GM12892 (cell line): ENCODE measurements around the gene SLC38A10.

Source experiments
- DNase-seq: peaks from one replicate; pipeline ENCODE4 v3.0.0; 2011; ENCODE audit not compliant: insufficient read length
- FAIRE-seq: peaks from 2 replicates; lab custom pipeline; 2011; peaks lifted over from hg19 to GRCh38; lab: Jason Lieb, UNC
- POLR2A ChIP-seq: IDR thresholded peaks from 2 replicates; pipeline ENCODE4 v1.6.1; 2011; ENCODE audit warnings: low read depth, low read length, control low read depth
- POLR2AphosphoS5 ChIP-seq: IDR thresholded peaks from 2 replicates; pipeline ENCODE4 v1.6.1; 2011; ENCODE audit warnings: low read depth, low read length, control low read depth
- TAF1 ChIP-seq: IDR thresholded peaks from 2 replicates; pipeline ENCODE4 v1.6.1; 2011; ENCODE audit warnings: low read depth, mild to moderate bottlenecking, control low read depth, low read length, borderline replicate concordance

SLC38A10 gene

DNA sequence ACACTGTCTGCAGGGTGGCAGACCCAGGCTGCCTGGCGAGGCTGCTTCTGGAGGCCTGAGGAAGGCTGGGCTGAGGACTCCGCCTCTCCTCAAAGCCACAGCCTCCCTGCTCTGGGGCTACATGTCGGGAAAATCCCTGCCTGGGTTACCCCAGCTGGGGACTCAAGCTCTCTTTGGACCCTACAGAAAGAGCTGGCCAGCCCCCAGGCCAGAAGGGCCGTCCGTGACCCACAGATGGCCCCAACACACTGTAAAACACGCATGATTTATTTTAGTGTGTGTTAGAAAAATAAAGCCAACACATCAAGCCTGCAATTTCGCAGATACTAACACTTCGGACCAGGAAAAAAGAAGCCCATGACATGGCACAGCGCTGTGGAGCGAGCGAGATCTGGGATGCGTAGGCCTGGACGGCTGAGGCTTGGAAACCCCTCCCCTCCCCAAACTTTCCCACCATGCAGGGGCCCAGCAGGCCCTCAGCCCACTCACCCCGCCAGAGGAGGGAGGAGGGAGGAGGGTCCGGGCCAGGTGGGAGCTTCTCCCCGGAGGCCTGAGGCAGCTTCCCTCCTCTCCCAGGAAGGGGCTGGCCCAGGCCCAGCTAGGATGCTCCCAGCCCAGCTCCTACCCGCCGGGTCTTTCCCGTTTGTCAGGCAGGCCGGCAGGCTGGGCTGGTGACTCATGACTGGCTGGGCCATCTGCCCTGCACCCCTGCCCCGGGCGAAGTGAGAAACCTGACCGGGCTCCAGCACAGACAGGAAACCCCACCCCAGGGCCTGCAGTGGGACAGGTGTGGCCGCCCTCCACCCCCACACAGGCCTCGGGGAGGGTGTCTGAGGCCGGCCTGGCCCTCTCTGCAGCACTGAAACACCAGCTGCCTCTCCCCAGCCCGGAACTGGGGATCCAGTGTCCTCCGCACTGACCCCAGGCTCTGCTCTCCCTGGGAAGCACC is 34.1 kb upstream of the SLC38A10 start:
- no peak for DNase-seq
- TF ChIP-seq POLR2AphosphoS5 (no peak), POLR2A (no peak), TAF1 (no peak)
- no peak for FAIRE-seq

- DNase-seq (no peak), FAIRE-seq (no peak)
- TF ChIP-seq POLR2AphosphoS5 (no peak), TAF1 (no peak), POLR2A (no peak)
Observed at GRCh38 chr17:81328489-81328888, 33.4 kb upstream of the SLC38A10 start.

- TF ChIP-seq TAF1 (no peak), POLR2A (no peak), POLR2AphosphoS5 (no peak)
- DNase-seq: no peak
- no peak for FAIRE-seq
Observed at GRCh38 chr17:81325714-81326358, 30.7 kb upstream of the SLC38A10 start.

DNA sequence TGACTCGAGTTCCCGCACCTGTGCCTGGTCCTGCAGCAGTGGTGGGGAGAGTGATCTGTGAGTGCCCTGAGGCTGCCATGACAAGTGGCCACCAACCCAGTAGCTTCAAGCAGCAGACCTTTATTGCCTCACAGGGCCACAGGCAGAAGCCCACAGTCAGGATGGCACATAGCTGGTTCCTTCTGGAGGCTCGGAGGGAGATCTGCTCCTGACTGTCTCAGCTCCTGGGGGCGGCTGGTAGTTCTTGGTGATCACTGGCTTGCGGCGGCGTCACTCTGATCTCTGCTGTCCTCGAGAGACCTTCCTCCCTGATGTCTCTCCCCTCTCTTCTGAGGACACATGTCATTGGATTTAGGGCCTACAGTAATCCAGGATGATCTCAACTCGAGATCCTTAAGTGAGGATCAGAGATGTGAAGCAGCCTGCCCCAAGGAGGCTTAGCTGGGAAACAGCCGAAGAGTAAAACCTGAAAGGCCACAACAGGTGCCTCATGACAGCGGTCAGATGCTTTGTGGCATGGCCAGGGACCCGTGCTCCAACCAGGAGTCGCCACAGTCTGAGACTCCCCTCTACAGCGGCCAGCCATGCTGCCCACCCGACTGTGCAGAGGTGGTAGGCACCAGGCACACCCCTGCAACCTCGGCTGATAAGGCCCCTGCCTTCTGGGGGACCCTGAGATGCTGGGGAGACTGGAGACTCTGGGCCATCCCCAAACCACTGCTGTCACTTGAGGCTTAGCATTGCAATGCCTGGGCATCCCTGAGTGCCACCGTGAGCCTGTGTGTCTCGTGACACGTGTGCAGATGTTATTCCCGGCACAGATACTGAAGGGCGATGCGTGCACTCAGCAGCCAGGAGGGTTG is 30.0 kb upstream of the SLC38A10 start:
- no peak for TF ChIP-seq TAF1
- TF ChIP-seq POLR2AphosphoS5: no peak
- no peak for TF ChIP-seq POLR2A
- no peak for FAIRE-seq

DNA sequence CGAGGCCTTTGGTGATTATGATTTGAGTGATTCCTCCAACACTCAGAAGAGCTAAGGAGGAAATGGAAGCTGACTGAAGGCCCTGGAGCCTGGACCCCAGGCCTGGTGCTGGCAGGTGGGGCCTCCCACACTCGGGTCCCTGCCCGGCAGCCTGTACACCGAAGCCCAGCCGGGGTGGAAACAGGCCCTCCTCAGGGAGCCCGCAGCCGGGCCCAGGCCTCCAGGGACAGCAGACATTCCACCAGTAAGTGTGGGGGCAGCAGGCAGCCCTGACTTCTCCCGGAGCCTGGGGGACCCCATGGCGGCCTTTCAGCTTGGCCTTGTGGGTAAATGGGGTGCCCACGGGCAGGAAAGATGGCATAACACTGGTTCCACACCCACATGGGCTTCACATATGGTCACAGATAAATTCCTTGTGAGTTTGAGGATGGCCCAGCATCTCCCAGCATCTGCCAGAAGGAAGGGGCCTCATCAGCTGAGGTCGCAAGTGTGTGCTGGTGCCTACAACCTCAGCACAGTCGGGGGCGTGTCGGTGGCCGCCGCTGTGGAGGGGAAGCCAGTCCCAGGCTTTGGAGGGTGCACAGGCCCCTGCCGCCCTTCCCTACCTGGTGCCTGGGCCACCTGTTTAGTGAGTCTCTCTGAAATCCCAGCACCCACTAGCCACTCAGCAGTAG is 29.2 kb upstream of the SLC38A10 start:
- FAIRE-seq (no peak), DNase-seq (no peak)
- TF ChIP-seq POLR2A: no peak
- TF ChIP-seq TAF1: no peak
- no peak for TF ChIP-seq POLR2AphosphoS5

More for the DNA sequence above, 30.0 kb upstream of the SLC38A10 start:
- no peak for DNase-seq

- TF ChIP-seq POLR2A: no peak
- TF ChIP-seq TAF1: no peak
- TF ChIP-seq POLR2AphosphoS5: no peak
- FAIRE-seq: no peak
- no peak for DNase-seq
Observed at GRCh38 chr17:81323411-81323868, 28.3 kb upstream of the SLC38A10 start.

DNA sequence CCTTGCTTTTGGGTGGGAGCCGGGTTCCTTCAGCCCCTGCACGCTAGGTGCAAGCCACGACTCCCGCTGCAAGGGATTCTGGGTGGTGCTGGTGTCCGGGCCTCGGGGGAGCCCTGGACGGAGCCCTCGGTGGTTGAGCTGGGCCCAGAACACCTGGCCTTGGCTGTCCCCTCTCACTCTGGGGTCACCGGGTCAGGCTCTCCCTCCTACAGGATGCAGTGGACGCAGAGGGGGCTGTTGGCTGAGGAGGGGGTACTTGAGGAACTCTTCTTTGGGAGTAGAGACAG is 27.9 kb upstream of the SLC38A10 start:
- FAIRE-seq: no peak
- DNase-seq: no peak
- no peak for TF ChIP-seq POLR2A
- no peak for TF ChIP-seq TAF1
- TF ChIP-seq POLR2AphosphoS5: no peak

GRCh38 chr17:81322271-81323082 is 27.4 kb upstream of the SLC38A10 start:
- no peak for FAIRE-seq
- DNase-seq: peak; percentile 80
- TF ChIP-seq TAF1: no peak
- no peak for TF ChIP-seq POLR2A
- no peak for TF ChIP-seq POLR2AphosphoS5

DNA sequence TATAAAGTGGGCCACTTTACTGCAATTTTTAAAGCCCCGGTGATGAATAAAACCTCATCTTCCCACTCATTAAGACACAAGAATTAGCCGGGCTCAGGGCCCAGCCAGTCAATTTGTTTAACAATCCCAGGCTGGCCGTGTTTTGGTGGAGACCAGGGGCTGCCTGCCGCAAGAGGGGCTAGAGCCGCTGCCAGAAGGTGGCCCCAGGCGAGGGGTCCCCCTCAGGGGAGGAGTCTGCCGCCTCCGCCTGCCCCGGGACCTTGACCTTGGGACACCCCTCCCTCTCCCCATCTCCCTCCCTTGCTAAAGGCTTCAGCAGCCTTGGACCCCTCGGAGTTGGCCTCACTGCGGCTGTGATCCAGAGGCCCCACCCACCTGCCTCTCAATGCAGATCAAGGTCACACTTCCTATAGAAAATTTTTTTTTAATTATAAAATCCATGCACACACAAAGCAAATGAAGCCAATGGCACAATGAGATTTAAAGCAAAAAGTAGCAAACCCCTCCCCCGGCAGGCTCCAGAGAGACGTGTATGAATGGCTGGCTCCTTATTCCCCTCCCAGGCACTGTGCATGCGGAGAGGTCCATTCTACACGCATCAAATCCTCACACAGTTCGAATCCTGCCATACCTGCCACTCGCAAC is 23.0 kb upstream of the SLC38A10 start:
- TF ChIP-seq POLR2A (no peak), TAF1 (no peak), POLR2AphosphoS5 (no peak)
- DNase-seq (no peak), FAIRE-seq (no peak)

DNA sequence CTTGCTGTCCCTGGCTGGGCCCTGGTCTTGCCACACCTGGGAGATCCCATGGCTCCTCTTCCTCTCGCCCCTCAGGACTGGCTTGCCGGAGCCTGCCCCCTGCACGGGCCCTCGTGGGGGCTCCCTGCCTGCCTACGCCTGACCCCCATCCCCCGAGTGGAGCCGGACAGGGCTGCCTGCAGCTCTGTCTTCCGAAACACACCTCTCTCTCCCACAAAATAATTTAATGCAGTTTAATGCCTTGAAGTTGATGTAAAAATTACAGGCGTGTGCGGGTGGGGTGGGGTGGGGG is 22.4 kb upstream of the SLC38A10 start:
- no peak for FAIRE-seq
- TF ChIP-seq POLR2A (no peak), POLR2AphosphoS5 (no peak), TAF1 (no peak)
- DNase-seq: no peak
